H7 (cell line): ENCODE results near the gene STAC. TPM values are rescaled to one million over a fixed set of nuclear protein-coding genes. Genes with fewer than 3 reads are reported as not detected.
A peak's percentile ranks its signal among the peaks of the same experiment; 100 is the strongest.

ENCODE experiments used
- DNase-seq: peaks from one replicate; pipeline ENCODE4 v3.0.0; 2012
- H3K27me3 ChIP-seq: 2 replicates; pipeline ENCODE4 v1.6.0; 2011; ENCODE audit warnings: mild to moderate bottlenecking, low read length; ENCODE audit not compliant: control insufficient read depth, insufficient read depth
- H3K36me3 ChIP-seq: replicated peaks from 2 replicates; pipeline ENCODE4 v1.5.1; 2011; ENCODE audit warnings: low read length; ENCODE audit not compliant: control insufficient read depth, insufficient read depth
- H3K4me3 ChIP-seq: 2 replicates; pipeline ENCODE4 v1.5.1; 2011; ENCODE audit warnings: low read depth, mild to moderate bottlenecking, control low read depth, low read length, moderate library complexity; ENCODE audit not compliant: insufficient read depth
- total RNA-seq: library from RNA; depleted of rRNA; stranded (reverse); fragments of >200 nt; shearing (Covaris generic); gene quantifications from 2 replicates; pipeline ENCODE4 v1.2.3, GENCODE V29; 2014; rRNA removed

STAC gene, protein sequence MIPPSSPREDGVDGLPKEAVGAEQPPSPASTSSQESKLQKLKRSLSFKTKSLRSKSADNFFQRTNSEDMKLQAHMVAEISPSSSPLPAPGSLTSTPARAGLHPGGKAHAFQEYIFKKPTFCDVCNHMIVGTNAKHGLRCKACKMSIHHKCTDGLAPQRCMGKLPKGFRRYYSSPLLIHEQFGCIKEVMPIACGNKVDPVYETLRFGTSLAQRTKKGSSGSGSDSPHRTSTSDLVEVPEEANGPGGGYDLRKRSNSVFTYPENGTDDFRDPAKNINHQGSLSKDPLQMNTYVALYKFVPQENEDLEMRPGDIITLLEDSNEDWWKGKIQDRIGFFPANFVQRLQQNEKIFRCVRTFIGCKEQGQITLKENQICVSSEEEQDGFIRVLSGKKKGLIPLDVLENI
- 5.2 and 7.1 TPM in 2 replicates for total RNA-seq

DNA sequence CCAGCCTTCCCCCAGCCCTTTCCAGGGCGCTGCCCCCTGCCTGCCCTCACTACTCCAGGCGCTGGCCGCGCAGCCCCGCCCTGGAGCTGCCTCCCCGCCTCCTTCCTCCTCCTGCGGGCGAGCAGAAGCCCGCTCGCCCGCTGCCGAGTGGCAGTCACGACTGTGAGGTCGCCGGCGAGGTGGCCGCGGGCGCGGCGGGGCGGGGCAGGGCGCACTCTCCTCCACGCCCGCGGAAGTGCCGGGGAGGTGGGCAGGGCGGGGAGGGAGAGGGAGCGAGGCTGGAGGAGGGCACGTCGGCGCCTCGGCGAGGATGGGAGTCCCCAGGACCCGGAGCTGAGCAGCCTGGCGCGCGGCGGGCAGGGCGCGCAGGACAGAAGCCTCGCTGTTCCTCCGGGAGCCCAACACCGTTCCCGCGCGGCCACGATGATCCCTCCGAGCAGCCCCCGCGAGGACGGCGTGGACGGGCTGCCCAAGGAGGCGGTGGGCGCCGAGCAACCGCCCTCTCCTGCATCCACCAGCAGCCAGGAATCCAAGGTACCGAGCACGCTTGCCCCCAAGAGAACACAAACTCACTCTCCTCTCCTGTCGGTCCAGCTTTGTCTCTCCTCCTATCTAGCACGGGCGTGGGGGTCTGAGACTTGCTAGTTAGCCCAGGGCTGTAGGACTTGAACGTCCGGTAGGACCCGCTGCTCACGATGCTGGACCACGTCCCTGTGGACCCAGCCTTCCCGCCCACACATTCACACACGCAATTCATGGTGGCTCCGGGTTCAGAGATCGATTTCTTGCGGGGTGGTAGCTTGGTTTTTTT, at the start of gene STAC:
TSS of gene STAC (plus strand) at position 284 of the 811 bp plus-strand sequence. CDS start at position 424, 140 bp downstream.
- peak within 1 kb of the TSS; percentile 71 for H3K4me3 ChIP-seq
- H3K36me3 ChIP-seq, result no peaks in the 10 kb centered on the region
- H3K27me3 ChIP-seq, result peaks cover 7% of the 10 kb centered on the region
- DNase-seq, result peak; percentile 81

DNA sequence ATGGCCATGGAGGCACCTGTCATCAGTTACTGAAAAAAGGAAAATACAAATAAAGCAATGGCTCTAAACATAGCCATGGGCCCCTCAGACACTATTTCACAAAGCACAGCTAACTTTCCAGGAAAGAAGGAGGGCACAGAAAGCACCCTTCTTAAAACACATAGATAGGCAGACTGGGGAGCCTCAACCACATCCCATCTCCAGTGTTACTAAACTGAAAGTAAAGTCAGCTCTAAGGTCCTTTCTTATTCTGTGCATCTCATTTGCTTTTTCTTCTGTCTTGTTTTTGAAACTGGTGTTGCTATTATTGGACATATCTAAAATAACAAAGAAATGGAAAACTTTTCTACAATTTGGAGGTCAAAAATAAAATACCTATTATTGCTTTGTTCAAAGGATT, 48.2 kb upstream of the STAC start:
- Histone ChIP-seq H3K36me3 (no peaks in the 10 kb centered on the region), H3K27me3 (no peaks in the 10 kb centered on the region), H3K4me3 (no peak overlapping the region)
- no peak for DNase-seq

DNA sequence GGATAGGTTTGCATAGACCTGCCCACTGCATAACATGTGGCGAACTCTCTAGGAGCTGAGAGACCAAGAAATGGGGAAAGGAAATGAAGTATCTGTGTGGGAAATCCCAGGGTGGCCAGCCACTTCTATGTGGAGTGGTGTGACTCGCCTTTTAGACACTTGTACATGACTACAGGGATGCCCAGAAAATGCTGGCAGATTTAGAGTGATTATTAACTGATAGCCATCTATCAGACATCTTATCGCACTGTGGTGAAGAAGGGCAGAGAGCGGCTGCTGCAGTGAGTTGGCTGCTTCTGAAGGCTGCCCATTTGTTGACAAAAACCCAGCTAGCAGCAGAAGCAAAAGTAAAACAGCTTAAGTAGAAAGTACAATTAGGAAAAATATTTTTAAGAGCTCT, 18.1 kb upstream of the STAC start:
- Histone ChIP-seq H3K27me3 (no peaks in the 10 kb centered on the region), H3K4me3 (no peak overlapping the region), H3K36me3 (no peaks in the 10 kb centered on the region)
- DNase-seq, result no peak

DNA sequence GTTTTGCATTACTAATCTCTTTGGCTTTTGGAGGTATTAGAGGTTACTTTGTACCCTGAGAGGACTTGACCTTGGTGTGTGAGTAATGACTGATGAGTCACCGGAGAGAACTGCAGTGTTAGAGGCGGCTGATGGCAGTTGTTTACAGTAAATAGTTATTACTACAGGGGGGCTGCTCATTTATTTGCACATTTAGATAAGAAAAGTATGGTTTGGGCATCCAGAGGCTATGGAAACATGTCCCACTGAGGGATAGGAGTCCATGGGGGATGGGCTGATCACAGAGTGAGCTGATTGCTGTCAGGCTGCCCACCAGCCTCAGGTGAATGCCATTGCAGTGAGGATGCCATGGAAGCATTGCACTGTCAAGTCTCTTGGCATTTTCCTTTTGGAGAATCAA, 17.3 kb upstream of the STAC start:
- DNase-seq, result peak; percentile 32
- Histone ChIP-seq H3K4me3 (no peak overlapping the region), H3K27me3 (no peaks in the 10 kb centered on the region), H3K36me3 (no peaks in the 10 kb centered on the region)

DNA sequence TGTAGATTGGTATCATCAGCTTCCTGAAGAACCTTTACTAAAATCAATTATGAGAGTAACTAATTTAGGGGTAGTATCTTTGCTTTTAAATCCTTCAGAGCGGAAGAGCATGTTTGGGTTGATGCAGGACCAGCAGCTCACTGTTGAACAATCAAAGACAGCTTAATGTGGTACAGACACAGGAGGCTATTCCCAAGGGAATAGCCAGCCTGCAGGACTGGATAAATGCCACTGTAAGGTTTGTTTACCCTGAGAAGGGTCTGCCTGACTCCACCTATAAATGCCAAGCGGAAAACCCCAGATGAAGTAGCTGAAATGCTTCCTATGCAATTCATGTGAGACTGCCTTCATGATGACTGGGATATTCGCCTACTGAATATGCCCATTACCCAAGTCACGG, 16.0 kb upstream of the STAC start:
- H3K36me3 ChIP-seq, result no peaks in the 10 kb centered on the region
- H3K27me3 ChIP-seq, result no peaks in the 10 kb centered on the region
- H3K4me3 ChIP-seq, result no peak overlapping the region
- DNase-seq, result no peak

DNA sequence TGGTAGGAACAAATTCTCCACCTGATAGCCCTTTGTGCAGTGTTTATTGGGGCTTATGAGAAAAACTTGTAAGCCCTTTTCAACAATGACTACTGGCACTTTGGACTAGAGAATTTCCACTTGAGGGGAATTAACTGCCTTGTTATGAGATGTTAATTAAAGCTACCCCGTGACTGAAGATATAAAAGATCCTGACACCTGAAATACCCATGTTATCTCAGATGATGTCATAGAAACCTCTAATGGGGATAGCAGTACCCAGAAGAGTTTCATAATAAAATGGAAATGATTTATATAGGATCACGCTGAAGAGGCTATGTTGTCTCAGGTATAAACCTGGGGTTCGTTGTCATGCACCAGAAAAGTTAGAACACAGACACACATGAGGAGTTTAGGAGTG, 14.5 kb upstream of the STAC start:
- H3K36me3 ChIP-seq, result no peaks in the 10 kb centered on the region
- no peak for DNase-seq

DNA sequence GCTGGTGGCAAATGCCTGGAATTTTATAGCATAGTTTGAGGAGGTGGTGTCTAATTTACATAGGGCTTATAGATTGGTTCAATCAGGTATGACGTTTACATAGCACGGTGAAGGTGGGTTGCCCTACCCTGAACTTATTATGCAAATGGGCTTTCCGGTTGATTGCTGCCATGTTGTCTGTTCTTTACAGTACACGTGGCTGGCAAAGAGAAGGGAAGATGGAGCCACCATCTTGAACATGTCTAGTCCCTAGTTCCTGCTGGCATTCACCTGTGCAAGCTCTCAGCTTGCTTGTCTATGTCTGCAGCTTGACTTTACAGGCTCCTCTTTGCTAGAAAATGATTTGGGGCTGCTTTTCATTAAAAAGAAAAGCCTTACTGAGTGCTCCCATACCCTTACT, 14.0 kb upstream of the STAC start:
- no peak for DNase-seq
- Histone ChIP-seq H3K4me3 (no peak overlapping the region), H3K36me3 (no peaks in the 10 kb centered on the region), H3K27me3 (no peaks in the 10 kb centered on the region)

More for the DNA sequence above, 14.5 kb upstream of the STAC start:
- no peaks in the 10 kb centered on the region for H3K27me3 ChIP-seq
- H3K4me3 ChIP-seq, result no peak overlapping the region

DNA sequence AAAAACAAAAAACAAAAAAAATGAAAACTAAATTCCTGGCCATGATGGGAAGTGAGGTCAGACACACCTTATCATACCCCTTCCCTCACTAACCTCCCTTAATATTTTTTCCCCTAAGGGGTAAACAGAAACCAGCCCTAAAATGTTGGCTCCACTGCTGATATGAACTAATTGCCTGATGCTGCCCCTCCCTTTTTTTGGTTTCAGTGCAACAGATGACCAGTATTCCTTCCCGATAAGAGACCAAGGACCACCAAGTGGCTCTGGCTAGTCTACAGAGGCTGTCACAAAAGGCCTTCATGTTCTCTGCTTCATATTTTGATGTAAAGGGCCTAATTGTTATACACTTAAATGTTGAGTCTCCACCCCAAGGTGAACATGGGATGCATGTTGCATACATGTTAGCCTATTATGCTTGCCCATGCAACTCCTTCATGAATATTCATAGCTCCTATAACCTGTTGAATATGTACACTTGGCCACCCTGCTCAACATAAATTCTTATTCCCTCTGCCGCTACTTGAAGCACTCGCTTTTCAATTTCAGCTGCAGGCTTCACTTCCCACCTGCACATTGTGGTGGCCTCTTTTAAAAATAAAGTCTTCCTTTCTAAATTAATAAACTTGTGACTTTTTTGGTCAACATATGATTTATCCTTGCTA, 12.3 kb upstream of the STAC start:
- Histone ChIP-seq H3K4me3 (no peak overlapping the region), H3K36me3 (no peaks in the 10 kb centered on the region)

DNA sequence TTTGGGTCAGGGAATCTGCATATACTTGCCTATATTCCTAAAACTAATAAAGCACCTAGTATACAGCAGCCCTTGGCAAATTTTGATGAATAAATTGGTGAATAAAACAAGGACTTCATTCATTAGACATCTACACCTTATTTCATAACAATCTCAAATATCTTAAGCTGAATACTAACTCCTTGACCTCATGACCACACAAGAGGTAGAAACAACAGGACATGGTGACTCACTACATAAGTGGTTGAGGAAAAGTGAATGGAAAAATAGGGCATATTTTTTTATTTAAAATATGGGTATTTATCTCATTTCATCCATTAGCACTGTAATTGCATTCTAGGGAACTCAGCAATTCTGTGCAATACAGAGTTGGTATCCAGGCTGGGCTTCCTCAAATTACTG, 7.8 kb upstream of the STAC start:
- no peak for DNase-seq
- Histone ChIP-seq H3K36me3 (no peaks in the 10 kb centered on the region), H3K27me3 (no peaks in the 10 kb centered on the region), H3K4me3 (no peak overlapping the region)

More for the DNA sequence above, 12.3 kb upstream of the STAC start:
- DNase-seq, result no peak
- H3K27me3 ChIP-seq, result no peaks in the 10 kb centered on the region

DNA sequence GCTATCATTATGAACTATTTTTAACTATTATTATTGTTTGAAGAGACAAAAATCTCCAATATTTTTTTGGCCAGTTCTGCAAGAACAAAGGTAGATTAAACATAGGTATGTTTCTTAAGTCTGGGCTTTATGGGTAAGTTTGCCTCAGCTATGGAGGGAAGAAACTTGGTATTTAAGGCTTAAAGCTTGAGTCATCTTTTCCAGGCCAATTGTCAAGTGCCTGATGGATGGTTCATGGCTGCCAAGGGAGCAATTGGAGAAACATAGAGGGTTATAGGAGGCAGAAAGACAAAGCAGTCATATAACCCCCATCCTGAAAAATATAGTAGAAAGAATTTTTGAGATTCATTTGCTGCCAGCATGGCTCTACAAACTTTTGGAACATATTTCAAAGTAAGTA, 7.2 kb upstream of the STAC start:
- no peaks in the 10 kb centered on the region for H3K27me3 ChIP-seq
- H3K4me3 ChIP-seq, result no peak overlapping the region
- H3K36me3 ChIP-seq, result no peaks in the 10 kb centered on the region
- no peak for DNase-seq

DNA sequence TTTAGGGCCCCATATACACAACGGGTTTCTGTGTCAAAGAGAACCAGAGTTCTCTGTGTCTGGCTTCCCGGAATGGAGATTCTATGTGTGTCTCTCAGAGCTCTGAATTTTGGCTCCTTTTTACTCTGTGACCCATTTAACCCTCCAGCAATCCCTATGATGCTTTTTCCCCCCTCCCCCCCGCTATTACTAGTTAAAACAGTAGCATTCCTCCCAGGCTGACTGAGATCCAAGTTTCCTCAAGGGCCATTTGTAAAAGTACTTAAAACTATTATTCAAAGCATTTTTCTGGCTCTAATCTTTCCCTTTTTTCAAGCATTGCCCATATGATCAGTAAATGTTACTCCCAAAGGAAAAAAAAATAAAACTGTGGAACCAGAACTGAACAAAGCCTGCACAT, 6.6 kb upstream of the STAC start:
- Histone ChIP-seq H3K27me3 (no peaks in the 10 kb centered on the region), H3K4me3 (no peak overlapping the region), H3K36me3 (no peaks in the 10 kb centered on the region)
- no peak for DNase-seq

DNA sequence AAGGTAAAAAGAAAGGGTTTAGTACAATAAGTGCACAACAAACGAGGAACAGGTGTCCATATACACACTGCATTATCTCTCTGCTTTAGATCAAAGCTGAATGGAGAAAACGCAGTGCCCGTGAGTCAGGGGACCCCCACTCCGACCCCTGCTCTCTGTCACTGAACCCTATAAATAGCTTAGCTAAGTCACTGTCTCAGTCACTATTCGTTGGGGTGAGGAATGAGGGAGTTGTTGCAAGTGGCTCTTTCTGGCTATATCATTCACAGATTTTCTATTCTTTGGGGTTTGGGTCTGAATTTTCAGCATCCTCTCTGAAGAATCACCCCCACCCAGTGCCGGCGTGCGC, 458 bp upstream of the STAC start:
- Histone ChIP-seq H3K4me3 (peak overlapping the region; percentile 71; the same call in 1 of the 2 replicates), H3K36me3 (no peaks in the 10 kb centered on the region), H3K27me3 (peaks cover 7% of the 10 kb centered on the region)
- DNase-seq, result no peak

DNA sequence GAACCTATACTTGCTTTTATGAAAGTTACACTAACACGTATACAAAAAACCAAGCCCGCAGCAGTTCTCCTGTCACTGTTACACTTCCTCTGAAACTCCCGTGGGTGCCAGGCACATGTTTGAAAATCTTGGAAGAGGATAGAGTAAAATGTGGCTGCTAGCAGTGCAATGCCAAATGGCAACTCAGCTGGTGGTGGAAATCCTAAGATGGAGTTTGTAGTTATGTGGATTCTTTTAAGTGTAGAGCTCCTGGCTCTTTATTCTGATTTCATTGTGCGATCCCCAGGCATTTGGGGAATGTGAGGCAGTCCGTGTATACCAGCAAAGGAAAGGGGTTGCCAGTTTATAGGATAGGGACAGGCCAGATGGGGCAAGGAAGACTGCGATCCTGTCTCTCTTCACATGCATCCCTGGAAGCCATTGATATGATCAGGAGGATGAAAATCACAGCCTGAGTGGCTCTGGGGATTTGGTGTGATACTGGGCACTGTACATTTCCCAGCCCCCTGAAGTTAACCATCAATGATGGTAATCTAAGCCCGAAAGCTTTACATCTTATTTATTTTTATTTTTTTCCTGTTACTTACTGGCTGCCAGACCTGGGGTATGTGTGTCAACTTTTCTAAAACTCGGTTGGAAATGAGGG, 1.1 kb downstream of the STAC start:
- peaks cover 7% of the 10 kb centered on the region for H3K27me3 ChIP-seq
- DNase-seq, result peak; percentile 26
- no peaks in the 10 kb centered on the region for H3K36me3 ChIP-seq
- H3K4me3 ChIP-seq, result peak overlapping the region; percentile 71

DNA sequence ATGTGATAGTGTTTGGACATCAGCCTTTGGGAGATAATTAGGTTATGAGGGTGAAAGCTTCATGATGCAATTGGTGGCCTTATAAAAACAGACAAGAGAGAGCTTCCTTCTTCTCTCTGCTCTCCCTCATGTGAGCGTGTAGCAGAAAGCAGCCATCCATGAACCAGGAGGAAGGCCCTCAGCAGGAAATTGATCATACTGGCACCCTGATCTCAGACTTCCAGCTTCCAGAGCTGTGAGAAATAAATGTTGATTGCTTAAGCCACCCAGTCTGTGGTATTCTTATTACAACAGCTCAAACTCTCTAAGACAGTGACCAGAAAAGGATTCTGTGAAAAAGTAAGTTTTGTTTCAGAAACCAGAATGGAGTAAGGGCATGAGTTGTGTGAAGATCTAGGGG, 13.3 kb downstream of the STAC start:
- Histone ChIP-seq H3K27me3 (no peaks in the 10 kb centered on the region), H3K36me3 (no peaks in the 10 kb centered on the region), H3K4me3 (no peak overlapping the region)
- DNase-seq, result no peak
